ENCODE data around the gene ARL16.

DNA sequence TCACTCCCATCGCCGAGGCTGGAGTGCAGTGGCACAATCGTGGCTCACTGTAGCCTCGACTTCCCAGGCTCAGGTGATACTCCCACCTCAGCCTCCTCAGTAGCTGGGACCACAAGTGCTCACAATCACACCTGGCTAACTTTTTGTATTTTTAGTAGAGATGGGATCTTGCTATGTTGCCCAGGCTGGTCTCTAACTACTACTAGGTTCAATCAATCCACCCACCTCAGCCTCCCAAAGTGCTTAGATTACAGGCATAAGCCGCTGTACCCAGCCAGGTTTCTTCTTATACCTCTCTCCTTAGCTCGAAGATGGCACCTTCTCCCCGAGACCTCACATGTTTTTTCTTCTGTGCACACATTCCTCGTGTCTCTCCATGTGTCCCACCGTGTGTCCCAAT lies 43.6 kb downstream of the ARL16 start:
- TF ChIP-seq, protein P1, sequence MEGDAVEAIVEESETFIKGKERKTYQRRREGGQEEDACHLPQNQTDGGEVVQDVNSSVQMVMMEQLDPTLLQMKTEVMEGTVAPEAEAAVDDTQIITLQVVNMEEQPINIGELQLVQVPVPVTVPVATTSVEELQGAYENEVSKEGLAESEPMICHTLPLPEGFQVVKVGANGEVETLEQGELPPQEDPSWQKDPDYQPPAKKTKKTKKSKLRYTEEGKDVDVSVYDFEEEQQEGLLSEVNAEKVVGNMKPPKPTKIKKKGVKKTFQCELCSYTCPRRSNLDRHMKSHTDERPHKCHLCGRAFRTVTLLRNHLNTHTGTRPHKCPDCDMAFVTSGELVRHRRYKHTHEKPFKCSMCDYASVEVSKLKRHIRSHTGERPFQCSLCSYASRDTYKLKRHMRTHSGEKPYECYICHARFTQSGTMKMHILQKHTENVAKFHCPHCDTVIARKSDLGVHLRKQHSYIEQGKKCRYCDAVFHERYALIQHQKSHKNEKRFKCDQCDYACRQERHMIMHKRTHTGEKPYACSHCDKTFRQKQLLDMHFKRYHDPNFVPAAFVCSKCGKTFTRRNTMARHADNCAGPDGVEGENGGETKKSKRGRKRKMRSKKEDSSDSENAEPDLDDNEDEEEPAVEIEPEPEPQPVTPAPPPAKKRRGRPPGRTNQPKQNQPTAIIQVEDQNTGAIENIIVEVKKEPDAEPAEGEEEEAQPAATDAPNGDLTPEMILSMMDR (IDR thresholded peaks at IDR 0.05; ENCODE audit: poor library complexity, severe bottlenecking) = no peak
- no peak for TF ChIP-seq TAF1 (IDR thresholded peaks at IDR 0.05; ENCODE audit: low read depth)
- TF ChIP-seq SMC3 (conservative IDR thresholded peaks at IDR 0.05; ENCODE audit: poor library complexity) = no peak
- TF ChIP-seq EZH2 (IDR thresholded peaks at IDR 0.05; ENCODE audit: borderline replicate concordance, insufficient read depth, low read length, poor library complexity, severe bottlenecking) = no peak
- no peak for TF ChIP-seq REST (IDR thresholded peaks at IDR 0.05; ENCODE audit: borderline replicate concordance)

Measured in neural cell (in vitro differentiated cells).